ENCODE data around the gene GMPR2. TPM values are rescaled to one million over a fixed set of nuclear protein-coding genes. Genes with fewer than 3 reads are reported as not detected.

Gene GMPR2
- total RNA-seq, 1 donor from 2014 or later = 37.5 TPM

- intact Hi-C loops (cut with DNase I) = loop anchor here (5.0 kb wide), 1 partner anchor 42 kb away; the partner anchor contains the start of genes GMPR2 and NEDD8
- Histone ChIP-seq H3K27ac (no peak overlapping the region), H3K4me3 (no peak overlapping the region), H3K4me1 (peaks cover 0 to 8% of the 10 kb centered on the region in 2 donors), H3K9me3 (no peaks in the 10 kb centered on the region), H3K36me3 (peaks cover 0 to 6% of the 10 kb centered on the region in 2 donors), H3K27me3 (no peaks in the 10 kb centered on the region)
- DNase-seq (ENCODE audit: low spot score in 2 of 2) = no peak
- TF ChIP-seq CTCF (IDR thresholded peaks at IDR 0.05) = no peak
These were observed 41.4 kb downstream of the GMPR2 start for GRCh38 chr14:24274101-24274543.

GRCh38 chr14:24277071-24277470 is 44.3 kb downstream of the GMPR2 start:
- intact Hi-C loops (cut with DNase I) = no loop called here

DNA sequence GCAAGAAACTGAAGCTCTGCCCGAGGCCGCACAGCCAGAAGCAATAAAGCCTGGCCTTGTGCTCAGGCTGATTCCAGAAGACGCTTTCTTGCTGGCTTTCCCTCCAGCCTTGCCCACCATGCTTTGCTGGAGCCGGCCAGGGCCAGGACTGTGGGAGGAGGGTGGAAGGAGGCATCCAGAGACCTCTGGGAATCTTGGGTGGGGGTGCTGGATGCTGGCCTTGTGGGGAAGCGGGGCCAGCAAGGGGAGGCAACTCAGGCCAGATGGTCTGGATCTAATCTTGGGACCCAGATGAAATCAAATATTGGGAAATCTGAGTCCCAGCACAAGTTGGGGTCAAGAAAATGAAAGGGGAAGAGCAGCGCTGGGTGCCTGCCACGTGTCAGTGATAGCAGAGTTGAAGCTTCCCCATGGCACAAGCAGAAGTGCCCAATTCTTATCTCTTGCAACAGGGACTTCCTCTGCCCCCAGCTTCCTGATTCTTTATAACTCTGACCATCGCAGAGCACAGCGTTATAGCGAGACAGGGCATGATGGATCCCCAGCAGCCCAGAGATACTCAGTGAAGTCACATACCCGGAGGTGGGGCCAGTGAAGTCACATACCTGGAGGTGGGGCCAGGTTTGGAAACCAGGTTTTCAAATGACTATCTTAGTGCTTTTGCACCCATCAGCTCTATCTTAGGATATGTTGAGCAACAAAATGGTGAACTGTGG is 45.0 kb downstream of the GMPR2 start:
- H3K4me1 ChIP-seq = no peaks in the 10 kb centered on the region
- H3K27ac ChIP-seq = no peak overlapping the region
- no peak for DNase-seq (ENCODE audit: low spot score in 2 of 2)
- H3K9me3 ChIP-seq = no peaks in the 10 kb centered on the region
- no peak overlapping the region for H3K4me3 ChIP-seq
- intact Hi-C loops (cut with DNase I) = no loop called here
- no peaks in the 10 kb centered on the region for H3K36me3 ChIP-seq
- TF ChIP-seq CTCF (IDR thresholded peaks at IDR 0.05) = no peak
- no peaks in the 10 kb centered on the region for H3K27me3 ChIP-seq

More at GRCh38 chr14:24277071-24277470, 44.3 kb downstream of the GMPR2 start:
- no peak overlapping the region for H3K27ac ChIP-seq
- no peaks in the 10 kb centered on the region for H3K9me3 ChIP-seq
- no peak for TF ChIP-seq CTCF (IDR thresholded peaks at IDR 0.05)
- peaks cover 0 to under 1% of the 10 kb centered on the region in 2 donors for H3K4me1 ChIP-seq
- H3K4me3 ChIP-seq = no peak overlapping the region
- no peaks in the 10 kb centered on the region for H3K36me3 ChIP-seq
- no peaks in the 10 kb centered on the region for H3K27me3 ChIP-seq
- no peak for DNase-seq (ENCODE audit: low spot score in 2 of 2)

DNA sequence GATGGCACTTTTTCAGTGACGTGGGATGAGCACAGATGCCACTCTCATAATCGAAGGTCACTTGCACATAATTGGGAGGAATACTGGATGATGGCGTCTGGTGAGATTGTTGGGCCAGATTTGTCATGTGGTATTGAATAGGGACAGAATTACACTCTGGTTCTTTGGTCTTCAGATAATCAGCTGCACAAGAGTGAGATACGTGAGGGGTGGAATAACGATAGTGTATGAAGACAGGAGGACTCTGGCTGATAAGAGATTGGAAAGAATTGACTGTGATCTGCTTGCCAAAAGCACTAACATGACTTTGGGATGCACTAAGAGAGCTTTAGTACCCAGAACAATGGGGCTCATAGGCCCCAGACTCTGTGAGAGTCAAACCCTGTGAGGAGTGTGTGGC is 45.7 kb downstream of the GMPR2 start:
- no peak overlapping the region for H3K27ac ChIP-seq
- intact Hi-C loops (cut with DNase I) = no loop called here
- no peaks in the 10 kb centered on the region for H3K27me3 ChIP-seq
- no peak for TF ChIP-seq CTCF (IDR thresholded peaks at IDR 0.05)
- no peaks in the 10 kb centered on the region for H3K36me3 ChIP-seq
- H3K9me3 ChIP-seq = no peaks in the 10 kb centered on the region
- H3K4me3 ChIP-seq = no peak overlapping the region
- H3K4me1 ChIP-seq = no peaks in the 10 kb centered on the region
- no peak for DNase-seq (ENCODE audit: low spot score in 2 of 2)

DNA sequence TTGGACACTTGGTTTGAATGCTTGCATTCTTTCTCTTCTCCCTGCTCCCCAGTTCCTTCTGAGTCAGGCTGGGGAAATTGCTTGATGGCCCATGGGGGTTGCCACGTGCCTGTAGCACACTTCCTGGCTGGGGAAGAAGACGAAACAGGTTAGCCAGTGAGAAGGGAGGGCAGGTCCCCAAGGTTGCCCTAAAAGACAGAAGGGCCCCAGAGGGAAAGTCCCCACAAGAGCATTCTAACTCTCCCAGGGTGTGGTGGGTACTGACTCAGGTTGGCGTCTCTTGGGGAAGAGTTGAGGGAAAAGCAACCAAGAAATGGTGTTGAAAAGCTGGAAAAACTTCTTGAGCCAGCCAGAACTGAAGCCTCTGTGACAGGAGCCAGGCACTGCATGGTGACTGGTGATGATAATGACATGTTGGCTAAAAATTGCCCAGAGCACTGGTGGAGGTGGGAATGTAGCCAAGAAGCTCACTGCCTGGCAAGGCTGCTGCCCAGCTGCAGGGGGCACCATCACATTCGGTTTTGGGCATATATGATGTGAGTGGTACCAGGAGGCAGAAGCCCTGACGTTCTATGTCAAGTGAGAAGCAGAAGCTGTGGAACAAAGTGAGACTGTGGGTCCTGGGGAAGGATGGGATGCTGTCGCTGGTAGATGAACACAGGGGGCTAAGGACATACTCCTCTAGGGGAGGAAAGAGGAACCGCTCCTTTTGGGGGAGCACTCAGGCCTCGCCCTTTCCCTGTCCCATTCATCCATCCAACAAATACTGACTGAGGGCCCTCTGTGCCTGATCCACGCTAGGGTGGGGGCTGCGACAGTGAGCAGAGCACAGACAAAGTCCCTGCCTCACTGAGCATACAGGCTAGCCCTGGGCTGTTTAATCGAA is 46.8 kb downstream of the GMPR2 start:
- Histone ChIP-seq H3K27me3 (no peaks in the 10 kb centered on the region), H3K36me3 (no peaks in the 10 kb centered on the region), H3K4me3 (no peak overlapping the region), H3K9me3 (no peaks in the 10 kb centered on the region), H3K4me1 (no peaks in the 10 kb centered on the region), H3K27ac (no peak overlapping the region)
- intact Hi-C loops (cut with DNase I) = no loop called here
- no peak for DNase-seq (ENCODE audit: low spot score in 2 of 2)
- TF ChIP-seq CTCF (IDR thresholded peaks at IDR 0.05) = no peak
